ENCODE measurements around the gene ADARB1.

DNA sequence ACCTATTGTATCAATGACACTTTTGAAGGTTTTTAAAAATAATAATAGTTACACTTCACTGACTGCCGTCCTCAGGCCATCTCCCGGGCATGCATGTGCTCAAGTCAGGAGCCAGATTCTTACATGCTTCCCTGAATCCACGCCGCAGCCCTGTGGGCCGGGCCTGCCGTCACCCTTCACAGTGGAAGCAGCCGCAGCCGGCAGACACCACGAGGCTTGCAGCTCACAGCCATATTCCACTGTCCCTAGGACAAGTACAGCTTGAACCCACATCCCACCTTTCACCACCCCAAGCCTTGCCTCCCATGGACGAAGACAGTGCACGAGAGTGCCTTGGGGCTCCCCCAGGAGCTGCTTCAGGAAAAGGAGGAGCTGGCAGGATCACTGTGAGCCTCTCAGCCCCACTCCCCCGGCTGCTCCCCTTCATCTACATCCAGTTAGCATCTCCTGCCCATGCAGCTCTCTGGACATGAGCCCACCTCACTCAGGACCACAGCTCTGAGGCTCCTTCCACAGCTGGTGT, 136.1 kb downstream of the ADARB1 start:
- TF ChIP-seq, protein P1, sequence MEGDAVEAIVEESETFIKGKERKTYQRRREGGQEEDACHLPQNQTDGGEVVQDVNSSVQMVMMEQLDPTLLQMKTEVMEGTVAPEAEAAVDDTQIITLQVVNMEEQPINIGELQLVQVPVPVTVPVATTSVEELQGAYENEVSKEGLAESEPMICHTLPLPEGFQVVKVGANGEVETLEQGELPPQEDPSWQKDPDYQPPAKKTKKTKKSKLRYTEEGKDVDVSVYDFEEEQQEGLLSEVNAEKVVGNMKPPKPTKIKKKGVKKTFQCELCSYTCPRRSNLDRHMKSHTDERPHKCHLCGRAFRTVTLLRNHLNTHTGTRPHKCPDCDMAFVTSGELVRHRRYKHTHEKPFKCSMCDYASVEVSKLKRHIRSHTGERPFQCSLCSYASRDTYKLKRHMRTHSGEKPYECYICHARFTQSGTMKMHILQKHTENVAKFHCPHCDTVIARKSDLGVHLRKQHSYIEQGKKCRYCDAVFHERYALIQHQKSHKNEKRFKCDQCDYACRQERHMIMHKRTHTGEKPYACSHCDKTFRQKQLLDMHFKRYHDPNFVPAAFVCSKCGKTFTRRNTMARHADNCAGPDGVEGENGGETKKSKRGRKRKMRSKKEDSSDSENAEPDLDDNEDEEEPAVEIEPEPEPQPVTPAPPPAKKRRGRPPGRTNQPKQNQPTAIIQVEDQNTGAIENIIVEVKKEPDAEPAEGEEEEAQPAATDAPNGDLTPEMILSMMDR (optimal IDR thresholded peaks at IDR 0.05 in 1 of 3, IDR thresholded peaks at IDR 0.05 in 1 of 3, conservative IDR thresholded peaks at IDR 0.05 in 1 of 3; ENCODE audit: extremely low read depth in 1 of 3, insufficient read depth in 2 of 3, low read length in 3 of 3): no peak
- no peak for TF ChIP-seq EZH2 (IDR thresholded peaks at IDR 0.05; ENCODE audit: low read length)
